Measurements from ENCODE around the gene EDDM3A. TPM values are rescaled to one million over a fixed set of nuclear protein-coding genes. Genes with fewer than 3 reads are reported as not detected.
"Not testable (repeated sequence)": the region's sequence is repeated elsewhere in the genome, so short reads cannot be mapped to it uniquely, and the experiment has no call there.

Gene EDDM3A
- total RNA-seq, 1 experiment from 2014 or later, result not detected

DNA sequence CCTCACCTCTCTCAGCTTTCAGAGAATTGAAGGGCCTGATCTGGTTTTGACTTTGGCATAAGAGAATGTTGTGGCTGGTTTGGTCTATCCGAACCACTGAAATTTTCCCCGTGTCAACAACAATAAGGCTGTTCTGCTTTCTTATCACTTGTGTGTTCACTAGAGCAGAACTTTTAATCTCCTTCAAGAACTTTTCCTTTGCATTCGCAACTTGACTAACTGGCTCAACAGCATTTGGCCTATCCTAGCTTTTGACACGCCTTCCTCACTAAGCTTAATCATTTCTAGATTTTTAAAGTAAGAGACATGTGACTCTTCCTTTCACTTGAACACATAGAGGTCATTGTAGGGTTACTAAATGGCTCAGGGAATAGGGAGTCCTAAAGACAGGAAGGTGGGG is 25.9 kb upstream of the EDDM3A start:
- no peaks in the 10 kb centered on the region for H3K4me1 ChIP-seq (replicated peaks)
- no peaks in the 10 kb centered on the region for H3K36me3 ChIP-seq
- no peak overlapping the region for H3K27ac ChIP-seq
- H3K9me3 ChIP-seq (replicated peaks), result no peaks in the 10 kb centered on the region
- DNase-seq (ENCODE audit: low read depth in 1 of 2, low spot score in 2 of 2), result no peak
- peaks cover 22% of the 10 kb centered on the region for H3K27me3 ChIP-seq (replicated peaks)
- no peak overlapping the region for H3K4me3 ChIP-seq

DNA sequence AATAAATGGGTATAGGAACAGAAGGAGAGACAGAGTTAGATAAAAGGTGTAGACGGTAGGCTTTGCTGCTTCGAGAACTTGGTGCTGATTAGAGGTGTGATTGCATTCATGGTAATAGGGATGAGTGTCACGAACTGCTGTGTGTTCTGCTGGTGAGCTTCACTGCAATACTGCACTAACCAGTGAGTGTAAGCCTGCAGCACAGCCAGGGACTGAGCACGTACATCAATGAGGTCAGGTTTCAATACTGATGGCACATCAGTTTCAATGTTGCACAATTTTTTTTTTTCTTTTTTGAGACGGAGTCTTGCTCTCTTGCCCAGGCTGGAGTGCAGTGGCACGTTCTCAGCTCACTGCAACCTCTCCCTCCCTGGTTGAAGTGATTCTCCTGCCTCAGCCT is 24.9 kb upstream of the EDDM3A start:
- Histone ChIP-seq H3K27me3 (replicated peaks) (peaks cover 25% of the 10 kb centered on the region), H3K27ac (no peak overlapping the region), H3K4me1 (replicated peaks) (no peaks in the 10 kb centered on the region), H3K36me3 (no peaks in the 10 kb centered on the region), H3K9me3 (replicated peaks) (no peaks in the 10 kb centered on the region), H3K4me3 (no peak overlapping the region)
- no peak for DNase-seq (ENCODE audit: low read depth in 1 of 2, low spot score in 2 of 2)

DNA sequence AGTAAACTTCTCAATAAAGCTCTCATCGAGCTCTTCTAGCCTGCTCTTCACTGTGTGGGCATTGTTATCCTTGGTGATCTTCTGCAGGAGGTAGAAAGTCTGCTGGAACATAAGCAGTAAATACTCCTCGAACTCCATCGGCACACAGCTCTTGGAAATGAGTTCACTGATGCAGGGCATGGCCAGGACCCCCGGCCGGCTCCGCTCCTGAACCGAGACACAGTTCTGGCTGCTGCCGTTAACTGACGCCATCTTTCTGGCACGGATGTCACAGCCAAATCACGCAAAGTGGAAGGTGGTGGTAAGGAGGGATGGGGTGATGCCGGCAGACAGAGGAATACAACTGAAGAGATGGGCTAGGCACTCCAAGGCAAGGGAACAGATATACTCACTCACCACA is 23.7 kb upstream of the EDDM3A start:
- Histone ChIP-seq H3K4me3 (no peak overlapping the region), H3K4me1 (replicated peaks) (no peaks in the 10 kb centered on the region), H3K36me3 (no peaks in the 10 kb centered on the region), H3K27ac (no peak overlapping the region), H3K27me3 (replicated peaks) (peaks cover 25% of the 10 kb centered on the region), H3K9me3 (replicated peaks) (no peaks in the 10 kb centered on the region)
- no peak for DNase-seq (ENCODE audit: low read depth in 1 of 2, low spot score in 2 of 2)

DNA sequence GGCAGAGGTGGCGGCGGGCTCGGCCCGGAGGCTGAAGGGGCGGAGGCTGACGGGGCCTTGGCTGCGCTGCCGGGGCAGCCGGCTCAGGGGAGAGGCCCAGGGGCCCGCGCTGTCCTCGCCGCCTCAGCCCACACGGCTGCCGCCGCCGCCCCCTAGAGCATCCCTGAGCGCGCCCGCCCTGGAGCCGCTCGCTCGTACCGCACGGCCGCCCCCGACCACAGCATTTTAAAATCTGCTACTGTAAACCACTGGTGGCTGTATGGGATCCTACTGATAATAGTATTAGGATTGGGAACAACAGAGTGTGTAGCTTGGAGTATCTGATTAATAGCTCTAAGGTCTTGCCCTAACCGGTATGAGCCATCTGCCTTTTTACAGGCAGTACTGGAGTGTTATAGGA is 22.2 kb upstream of the EDDM3A start:
- no peak overlapping the region for H3K4me3 ChIP-seq
- H3K9me3 ChIP-seq (replicated peaks), result no peaks in the 10 kb centered on the region
- H3K27me3 ChIP-seq (replicated peaks), result peaks cover 30% of the 10 kb centered on the region
- H3K36me3 ChIP-seq, result no peaks in the 10 kb centered on the region
- no peaks in the 10 kb centered on the region for H3K4me1 ChIP-seq (replicated peaks)
- no peak overlapping the region for H3K27ac ChIP-seq
- DNase-seq (ENCODE audit: low read depth in 1 of 2, low spot score in 2 of 2), result no peak

DNA sequence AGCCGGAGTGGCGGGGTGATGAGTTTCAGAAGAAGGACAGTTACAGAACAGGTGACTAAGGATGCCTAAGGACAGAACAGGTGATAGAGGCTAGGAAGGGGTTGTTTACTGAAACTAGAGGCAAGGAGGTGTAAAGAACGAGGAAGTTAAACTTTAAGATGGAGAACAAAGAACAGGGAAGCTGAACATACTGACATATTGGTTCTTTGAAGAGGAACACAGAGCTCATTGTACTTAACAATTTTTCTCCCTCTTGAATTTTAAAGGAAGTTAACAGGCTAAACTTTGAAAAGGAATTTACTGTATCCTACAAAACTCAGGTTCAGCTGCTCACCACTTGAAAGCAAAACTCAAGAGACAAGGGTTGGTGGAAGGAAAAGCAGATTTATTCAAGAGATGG is 19.6 kb upstream of the EDDM3A start:
- not testable (repeated sequence) for H3K4me3 ChIP-seq; H3K4me1 ChIP-seq (replicated peaks); H3K9me3 ChIP-seq (replicated peaks); H3K36me3 ChIP-seq; DNase-seq (ENCODE audit: low read depth in 1 of 2, low spot score in 2 of 2); H3K27ac ChIP-seq
- peaks cover 34% of the 10 kb centered on the region for H3K27me3 ChIP-seq (replicated peaks)

DNA sequence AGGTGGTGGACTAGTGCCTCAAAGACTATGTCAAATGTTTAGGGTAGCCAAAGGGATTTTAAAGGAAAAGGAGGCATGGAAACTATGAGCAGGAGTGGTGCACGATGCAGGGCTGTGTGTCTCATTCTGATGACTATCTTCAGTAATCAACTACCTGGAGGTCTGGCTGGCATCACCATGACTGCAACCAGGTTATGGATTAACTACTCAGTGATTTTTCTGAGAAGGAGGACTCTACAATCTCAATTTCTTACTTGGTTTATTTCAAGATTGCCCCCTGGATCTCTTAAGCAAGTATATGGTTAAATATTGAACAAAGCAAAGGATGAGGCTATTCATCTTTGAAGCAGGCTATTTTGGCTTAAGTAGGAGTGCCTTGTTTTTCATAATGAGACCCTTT is 19.2 kb upstream of the EDDM3A start:
- Histone ChIP-seq H3K27me3 (replicated peaks) (peaks cover 34% of the 10 kb centered on the region), H3K4me3 (no peak overlapping the region), H3K4me1 (replicated peaks) (no peaks in the 10 kb centered on the region), H3K9me3 (replicated peaks) (no peaks in the 10 kb centered on the region), H3K36me3 (no peaks in the 10 kb centered on the region), H3K27ac (no peak overlapping the region)
- no peak for DNase-seq (ENCODE audit: low read depth in 1 of 2, low spot score in 2 of 2)

DNA sequence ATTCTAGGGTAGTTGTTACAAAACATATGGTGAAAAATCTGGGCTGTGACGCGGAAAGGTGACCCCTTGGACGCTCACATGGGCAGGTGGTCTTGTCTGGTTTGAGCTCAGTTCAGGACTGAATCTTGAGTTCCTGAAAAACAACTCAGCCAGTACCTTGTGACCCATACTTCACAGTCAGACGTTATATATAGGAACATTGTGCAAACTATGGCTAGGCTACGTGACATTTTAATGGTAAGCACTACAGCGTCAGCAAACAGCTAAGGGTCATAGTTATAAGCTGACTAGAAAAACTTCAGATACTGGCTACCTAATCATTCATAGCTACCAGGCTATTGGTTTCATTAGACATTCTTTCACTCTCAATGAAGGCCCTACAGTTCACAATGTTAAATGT is 14.8 kb upstream of the EDDM3A start:
- no peak overlapping the region for H3K27ac ChIP-seq
- no peak overlapping the region for H3K4me3 ChIP-seq
- no peak for DNase-seq (ENCODE audit: low read depth in 1 of 2, low spot score in 2 of 2)

DNA sequence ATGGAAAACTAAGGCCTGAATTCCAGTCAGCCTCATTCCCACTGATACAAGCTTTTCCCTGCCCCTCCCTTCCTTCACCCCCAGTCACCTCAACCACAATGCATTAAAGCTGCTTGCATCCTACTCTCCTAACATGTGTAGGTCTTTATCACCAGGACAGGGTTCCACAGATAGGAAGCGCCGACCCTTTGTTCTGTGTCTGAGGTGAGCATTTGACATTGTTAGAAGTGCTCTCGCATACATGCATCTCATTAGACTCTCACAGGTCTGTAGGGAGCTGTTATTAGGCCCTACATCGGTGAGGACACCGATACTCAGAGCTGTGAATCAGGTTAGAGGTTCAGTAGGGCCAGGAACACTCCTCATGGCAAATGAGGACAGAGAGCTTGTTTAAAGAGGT is 13.2 kb upstream of the EDDM3A start:
- Histone ChIP-seq H3K27me3 (replicated peaks) (peaks cover 9% of the 10 kb centered on the region), H3K4me1 (replicated peaks) (no peaks in the 10 kb centered on the region), H3K9me3 (replicated peaks) (no peaks in the 10 kb centered on the region), H3K4me3 (no peak overlapping the region), H3K27ac (no peak overlapping the region), H3K36me3 (no peaks in the 10 kb centered on the region)
- DNase-seq (ENCODE audit: low read depth in 1 of 2, low spot score in 2 of 2), result no peak

More for the DNA sequence above, 14.8 kb upstream of the EDDM3A start:
- H3K27me3 ChIP-seq (replicated peaks), result peaks cover 9% of the 10 kb centered on the region
- H3K36me3 ChIP-seq, result no peaks in the 10 kb centered on the region
- H3K9me3 ChIP-seq (replicated peaks), result no peaks in the 10 kb centered on the region
- H3K4me1 ChIP-seq (replicated peaks), result no peaks in the 10 kb centered on the region

DNA sequence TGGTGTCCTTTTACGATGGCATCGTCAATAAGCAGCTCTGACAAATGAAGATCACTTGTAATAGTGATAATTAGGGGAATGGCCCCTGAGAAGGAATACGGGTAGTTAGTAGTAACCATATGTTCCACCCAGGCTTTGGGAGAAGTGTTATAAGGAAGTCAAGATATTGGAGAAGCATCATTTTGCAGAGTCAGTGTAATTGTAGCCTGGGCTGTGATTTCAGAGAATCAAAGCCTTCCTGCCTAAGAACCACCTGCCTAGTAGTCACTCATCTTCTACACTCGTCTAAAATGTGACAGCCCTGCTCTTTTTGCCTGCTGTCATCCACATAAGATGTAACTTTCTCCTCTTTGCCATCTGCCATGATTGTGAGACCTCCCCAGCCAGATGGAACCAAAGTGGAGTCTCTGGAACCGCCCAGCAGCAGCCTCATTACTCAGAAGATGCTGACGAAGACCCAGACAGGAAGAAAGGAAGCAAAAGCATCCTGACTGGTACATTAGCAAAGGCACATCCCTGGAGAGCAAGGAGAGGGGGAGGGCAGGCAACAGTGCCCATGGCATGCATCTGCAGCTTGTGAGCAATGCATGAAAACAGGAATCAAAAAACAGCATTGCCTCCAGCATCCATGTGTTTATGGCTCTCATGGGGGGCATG is 12.6 kb upstream of the EDDM3A start:
- DNase-seq (ENCODE audit: low read depth in 1 of 2, low spot score in 2 of 2), result no peak
- no peak overlapping the region for H3K27ac ChIP-seq
- no peaks in the 10 kb centered on the region for H3K36me3 ChIP-seq
- peaks cover 4% of the 10 kb centered on the region for H3K27me3 ChIP-seq (replicated peaks)
- H3K9me3 ChIP-seq (replicated peaks), result no peaks in the 10 kb centered on the region
- H3K4me1 ChIP-seq (replicated peaks), result no peaks in the 10 kb centered on the region
- H3K4me3 ChIP-seq, result no peak overlapping the region

DNA sequence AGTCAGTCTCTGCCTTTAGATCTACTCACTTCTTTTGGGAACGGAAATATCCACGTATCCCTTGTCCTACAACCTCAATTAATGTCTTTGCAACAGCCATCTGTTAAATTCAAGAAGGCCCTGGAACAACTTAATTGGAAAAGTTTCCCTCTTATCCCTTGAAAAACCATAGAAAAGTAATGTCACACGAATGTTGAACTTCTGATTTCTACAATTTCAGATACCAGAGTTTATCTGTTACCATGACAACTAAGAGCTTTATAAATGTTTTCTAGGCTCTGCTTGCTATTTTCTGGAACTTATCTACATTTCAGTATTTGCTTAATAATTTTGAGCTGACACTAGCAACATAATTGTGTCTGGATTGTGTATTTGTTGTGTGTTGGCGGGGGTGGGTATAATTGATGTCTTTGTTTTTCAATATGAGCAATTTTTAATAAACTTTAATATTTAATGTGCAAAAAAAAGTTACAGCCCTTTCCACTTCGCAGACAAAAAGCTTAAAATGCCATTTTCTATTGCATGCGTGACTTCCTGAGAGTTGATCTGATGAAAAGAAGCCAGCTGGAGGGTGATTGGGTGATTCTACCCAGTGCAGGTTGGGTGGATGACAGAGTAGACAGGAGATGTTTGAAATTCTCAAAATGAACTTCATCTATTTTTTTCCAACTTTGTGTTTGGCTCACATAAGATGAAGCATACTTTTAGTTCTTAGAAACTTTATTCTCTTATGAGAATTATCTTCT is 11.8 kb upstream of the EDDM3A start:
- no peaks in the 10 kb centered on the region for H3K36me3 ChIP-seq
- H3K27ac ChIP-seq, result no peak overlapping the region
- peaks cover under 1% of the 10 kb centered on the region for H3K27me3 ChIP-seq (replicated peaks)
- DNase-seq (ENCODE audit: low read depth in 1 of 2, low spot score in 2 of 2), result no peak
- no peaks in the 10 kb centered on the region for H3K4me1 ChIP-seq (replicated peaks)
- H3K4me3 ChIP-seq, result no peak overlapping the region
- H3K9me3 ChIP-seq (replicated peaks), result no peaks in the 10 kb centered on the region

DNA sequence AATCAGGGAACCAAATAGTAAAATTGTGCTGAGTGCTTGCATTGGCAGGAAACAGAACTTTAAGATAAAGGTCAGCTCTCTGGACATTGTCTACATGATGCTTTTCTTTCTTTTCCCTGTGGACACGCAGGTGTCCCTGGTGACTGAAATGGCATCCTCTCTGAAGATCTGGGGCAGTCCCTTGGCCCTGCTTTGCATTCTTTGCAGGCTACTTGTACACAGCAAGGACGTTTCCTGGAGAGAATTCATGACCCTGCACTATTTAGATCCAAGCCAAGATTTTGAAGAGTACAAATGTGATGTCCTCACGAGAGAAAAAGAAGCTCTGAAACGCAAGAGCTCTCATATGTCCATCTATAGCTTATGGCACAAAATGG is 11.3 kb upstream of the EDDM3A start:
- Histone ChIP-seq H3K27me3 (replicated peaks) (no peaks in the 10 kb centered on the region; the same call in 1 of the 2 replicates), H3K4me3 (no peak overlapping the region), H3K27ac (no peak overlapping the region), H3K36me3 (no peaks in the 10 kb centered on the region), H3K9me3 (replicated peaks) (no peaks in the 10 kb centered on the region), H3K4me1 (replicated peaks) (no peaks in the 10 kb centered on the region)
- no peak for DNase-seq (ENCODE audit: low read depth in 1 of 2, low spot score in 2 of 2)

DNA sequence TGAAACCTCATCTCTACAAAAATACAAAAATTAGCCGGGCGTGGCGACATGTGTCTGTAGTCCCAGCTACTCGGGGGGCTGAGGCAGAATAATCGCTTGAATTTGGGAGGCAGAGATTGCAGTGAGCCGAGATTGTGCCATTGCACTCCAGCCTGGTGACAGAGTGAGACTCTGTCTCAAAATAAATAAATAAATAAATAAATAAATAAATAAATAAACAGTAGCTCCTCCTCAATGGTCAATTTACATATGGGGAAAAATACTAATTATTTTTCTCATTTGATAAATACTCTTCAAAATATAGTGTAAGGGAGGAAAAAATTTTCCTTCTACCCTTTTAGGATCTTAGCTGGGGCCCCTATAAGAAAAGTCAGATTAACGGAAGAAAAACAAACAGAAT is 7.4 kb upstream of the EDDM3A start:
- H3K36me3 ChIP-seq; H3K4me1 ChIP-seq (replicated peaks); H3K27ac ChIP-seq; DNase-seq (ENCODE audit: low read depth in 1 of 2, low spot score in 2 of 2); H3K27me3 ChIP-seq (replicated peaks); H3K9me3 ChIP-seq (replicated peaks); H3K4me3 ChIP-seq: not testable (repeated sequence)

DNA sequence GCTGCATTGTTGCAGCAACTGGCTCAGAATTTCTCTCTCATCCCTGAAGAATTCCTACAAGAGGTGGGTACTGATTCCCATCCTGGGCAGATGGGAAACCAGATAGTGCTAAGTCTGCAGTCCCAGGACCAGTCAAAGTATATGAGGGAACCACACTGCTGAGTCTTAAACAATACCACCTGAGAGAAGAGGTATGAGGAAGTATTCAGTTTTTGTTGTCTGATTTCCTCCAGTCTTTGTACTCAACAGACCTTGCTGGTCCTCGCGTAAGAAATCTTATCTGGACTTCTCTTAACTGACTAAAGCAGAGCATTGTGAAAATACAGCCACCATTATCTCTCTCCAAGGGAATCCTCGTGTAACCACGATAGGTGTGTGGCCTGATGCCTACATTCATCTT is 3.6 kb upstream of the EDDM3A start:
- no peak overlapping the region for H3K4me3 ChIP-seq
- no peaks in the 10 kb centered on the region for H3K4me1 ChIP-seq (replicated peaks)
- no peaks in the 10 kb centered on the region for H3K27me3 ChIP-seq (replicated peaks)
- H3K27ac ChIP-seq, result no peak overlapping the region
- H3K9me3 ChIP-seq (replicated peaks), result no peaks in the 10 kb centered on the region
- no peaks in the 10 kb centered on the region for H3K36me3 ChIP-seq
- DNase-seq (ENCODE audit: low read depth in 1 of 2, low spot score in 2 of 2), result no peak

DNA sequence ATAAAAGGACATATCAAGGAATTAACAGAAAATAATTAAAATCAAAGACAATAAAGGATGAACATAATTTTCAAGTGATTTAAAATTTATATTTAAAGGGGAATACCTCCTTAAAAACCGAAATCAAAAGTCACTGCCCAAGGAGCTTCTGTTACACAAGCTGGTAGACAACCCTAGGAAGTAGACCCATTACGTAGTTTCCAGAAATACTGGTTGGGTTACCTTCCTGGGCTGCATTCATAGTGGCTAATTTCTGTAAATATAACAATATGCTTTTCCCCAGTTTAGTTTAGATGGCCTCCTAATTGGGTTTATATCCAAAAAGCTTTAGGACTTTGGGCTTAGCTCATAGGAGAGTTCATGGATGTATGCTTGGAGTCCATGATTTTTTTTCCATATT is 2.1 kb upstream of the EDDM3A start:
- no peaks in the 10 kb centered on the region for H3K27me3 ChIP-seq (replicated peaks)
- H3K36me3 ChIP-seq, result no peaks in the 10 kb centered on the region
- H3K4me3 ChIP-seq, result no peak overlapping the region
- DNase-seq (ENCODE audit: low read depth in 1 of 2, low spot score in 2 of 2), result no peak
- H3K4me1 ChIP-seq (replicated peaks), result no peaks in the 10 kb centered on the region
- H3K27ac ChIP-seq, result no peak overlapping the region
- H3K9me3 ChIP-seq (replicated peaks), result no peaks in the 10 kb centered on the region

DNA sequence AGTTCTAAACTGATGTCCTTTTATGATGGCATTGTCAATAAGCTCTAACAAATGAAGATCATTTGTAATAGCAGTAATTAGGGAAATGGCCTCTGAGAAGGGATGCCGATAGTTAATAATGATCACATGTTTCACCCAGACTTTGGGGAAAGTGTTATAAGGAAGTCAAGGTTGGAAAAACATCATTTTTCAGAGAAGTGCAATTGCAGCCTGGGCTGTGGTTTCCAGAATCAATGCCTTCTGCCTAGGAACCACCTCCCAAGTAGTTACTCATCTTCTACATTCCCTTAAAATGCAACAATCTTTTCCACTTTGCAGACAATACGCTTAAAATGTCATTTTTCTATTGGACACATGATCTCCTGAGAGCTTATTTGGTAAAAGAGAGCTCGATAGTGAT is 879 bp downstream of the EDDM3A start:
- H3K9me3 ChIP-seq (replicated peaks), result no peaks in the 10 kb centered on the region
- no peaks in the 10 kb centered on the region for H3K27me3 ChIP-seq (replicated peaks)

More for the DNA sequence above, 879 bp downstream of the EDDM3A start:
- Histone ChIP-seq H3K27ac (no peak overlapping the region), H3K4me3 (no peak overlapping the region), H3K4me1 (replicated peaks) (no peaks in the 10 kb centered on the region), H3K36me3 (no peaks in the 10 kb centered on the region)
- DNase-seq (ENCODE audit: low read depth in 1 of 2, low spot score in 2 of 2), result no peak
